Activated T-helper 1 cell treated with anti-CD3 and anti-CD28 coated beads, Interleukin-2, amount 50 U/mL, for 16 hours (primary cell): Measurements from ENCODE around the gene HTN1.
"Not testable (repeated sequence)": the region's sequence is repeated elsewhere in the genome, so short reads cannot be mapped to it uniquely, and the experiment has no call there.

Source experiments
- DNase-seq, 2 donors: peaks; one replicate each; pipeline ENCODE4 v3.0.0-alpha.2; 2020; ENCODE audit warnings: low read depth in 1 of 2, low spot score in 1 of 2

Gene HTN1

DNA sequence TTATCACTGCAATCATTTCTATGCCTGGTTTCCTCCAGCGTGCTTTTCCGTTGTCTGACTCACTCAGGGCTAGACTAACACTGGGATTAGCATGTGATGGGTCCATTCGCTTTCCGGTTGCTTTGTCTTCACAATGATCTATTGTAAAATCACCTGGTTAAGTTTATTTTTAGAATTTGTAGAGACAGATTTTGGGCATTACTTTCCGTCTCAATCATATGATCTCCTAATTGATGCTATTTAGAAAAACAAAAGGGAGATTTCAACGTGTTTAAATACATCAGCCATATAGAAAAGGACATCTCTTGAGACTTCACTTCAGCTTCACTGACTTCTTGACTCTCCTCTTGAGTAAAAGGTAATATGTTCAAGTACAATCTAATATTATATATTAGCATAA lies at the start of gene HTN1:
Gene HTN1, plus strand, starts transcription at position 301 of the 400 bp plus-strand sequence. CDS start 2,639 bp downstream, outside the sequence.
- DNase-seq, result not testable (repeated sequence)

DNA sequence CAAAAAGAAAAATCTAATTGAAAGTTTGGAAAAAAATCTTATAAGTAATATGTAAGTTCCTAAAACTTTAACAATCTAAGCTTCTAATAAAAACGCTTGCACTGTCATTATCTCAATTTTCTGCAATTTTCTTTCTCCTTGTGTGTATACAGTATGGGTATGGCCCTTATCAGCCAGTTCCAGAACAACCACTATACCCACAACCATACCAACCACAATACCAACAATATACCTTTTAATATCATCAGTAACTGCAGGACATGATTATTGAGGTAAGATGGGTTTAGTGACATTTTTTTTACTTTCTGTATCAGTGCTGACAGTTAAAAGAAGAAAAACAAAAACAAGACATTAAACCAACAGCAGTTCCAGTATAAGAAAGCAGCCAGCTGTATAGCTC lies 49.5 kb upstream of the HTN1 start:
- DNase-seq, result no peak

DNA sequence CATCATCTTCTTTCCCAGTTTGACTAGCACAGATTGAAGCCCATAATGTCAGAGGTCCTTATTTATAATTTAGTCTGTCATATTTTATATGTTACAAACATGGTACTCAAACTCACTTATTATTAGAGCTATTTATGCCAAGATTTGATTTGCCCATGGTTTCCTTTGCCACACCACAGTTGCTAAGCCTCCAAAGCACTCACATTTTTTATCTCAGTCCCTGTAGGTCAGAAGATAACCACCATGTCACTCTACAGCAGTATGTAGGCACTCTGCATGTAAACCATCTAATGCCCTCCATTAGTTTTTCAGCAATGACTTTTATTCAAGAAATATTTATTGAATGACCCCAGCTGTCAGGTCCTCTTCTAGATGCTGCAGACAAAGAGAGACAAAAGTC lies 47.7 kb upstream of the HTN1 start:
- DNase-seq, result no peak

DNA sequence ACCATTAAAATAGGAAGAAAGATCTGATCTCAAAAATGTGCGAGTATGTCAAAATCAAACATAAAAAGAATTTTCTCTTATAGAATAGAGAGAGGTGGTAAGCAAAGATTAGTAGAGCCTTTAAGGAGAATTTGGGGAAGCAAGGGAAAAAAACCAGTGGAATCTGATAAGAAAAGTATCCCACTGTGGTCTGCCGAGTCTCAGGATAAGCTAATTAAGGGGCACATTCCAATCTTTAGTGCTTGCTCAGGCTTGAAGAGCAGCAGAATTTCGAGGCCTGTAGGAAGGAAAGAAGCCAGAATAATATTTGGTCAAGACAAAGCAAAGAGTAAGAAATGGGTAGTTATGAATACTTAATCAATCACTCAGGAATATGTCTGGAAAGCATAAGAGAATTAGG lies 41.5 kb upstream of the HTN1 start:
- DNase-seq, result no peak

DNA sequence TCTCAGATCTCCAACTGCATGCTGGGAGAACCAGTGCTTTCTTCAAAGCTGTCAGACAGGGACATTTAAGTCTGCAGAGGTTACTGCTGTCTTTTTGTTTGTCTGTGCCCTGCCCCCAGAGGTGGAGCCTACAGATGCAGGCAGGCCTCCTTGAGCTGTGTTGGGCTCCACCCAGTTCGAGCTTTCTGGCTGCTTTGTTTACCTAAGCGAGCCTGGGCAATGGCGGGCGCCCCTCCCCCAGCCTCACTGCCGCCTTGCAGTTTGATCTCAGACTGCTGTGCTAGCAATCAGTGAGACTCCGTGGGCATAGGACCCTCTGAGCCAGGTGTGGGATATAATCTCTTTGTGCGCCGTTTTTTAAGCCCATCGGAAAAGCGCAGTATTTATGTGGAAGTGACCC lies 31.2 kb upstream of the HTN1 start:
- DNase-seq, result not testable (repeated sequence)

DNA sequence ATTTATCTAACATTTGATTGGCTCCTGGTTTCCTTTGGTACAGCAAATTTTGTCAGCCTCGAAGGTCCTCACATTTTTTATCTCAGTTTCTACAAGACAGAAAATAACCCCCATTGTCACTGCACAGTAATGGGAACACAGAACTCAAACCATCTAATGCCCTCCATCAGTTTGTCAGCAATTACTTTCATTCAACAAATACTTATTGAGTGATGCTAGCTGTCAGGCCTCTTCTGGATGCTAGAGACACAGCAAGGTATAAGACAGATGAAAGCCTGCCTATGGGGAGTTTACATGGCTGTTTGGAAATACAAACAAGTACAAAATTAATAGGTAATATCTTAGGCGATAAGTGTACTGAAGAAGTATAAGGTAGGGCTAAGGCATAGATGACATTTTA lies 27.0 kb upstream of the HTN1 start:
- DNase-seq, result no peak

DNA sequence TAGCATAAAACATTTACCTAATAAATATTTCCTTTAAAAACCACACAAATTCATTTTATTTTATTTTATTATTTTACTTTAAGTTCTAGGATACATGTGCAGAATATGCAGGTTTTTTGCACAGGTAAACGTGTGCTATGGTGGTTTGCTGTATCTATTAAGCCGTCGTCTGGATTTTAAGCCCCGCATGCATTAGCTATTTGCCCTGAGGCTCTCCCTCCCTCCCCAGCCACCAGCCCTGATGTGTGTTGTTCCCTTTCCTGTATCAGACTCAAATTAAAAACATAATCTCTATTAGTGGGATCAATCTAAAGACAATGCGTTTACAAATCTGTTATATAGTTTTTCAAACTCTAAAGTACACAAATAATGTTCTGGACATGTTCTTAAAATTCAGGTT lies 23.2 kb upstream of the HTN1 start:
- no peak for DNase-seq

DNA sequence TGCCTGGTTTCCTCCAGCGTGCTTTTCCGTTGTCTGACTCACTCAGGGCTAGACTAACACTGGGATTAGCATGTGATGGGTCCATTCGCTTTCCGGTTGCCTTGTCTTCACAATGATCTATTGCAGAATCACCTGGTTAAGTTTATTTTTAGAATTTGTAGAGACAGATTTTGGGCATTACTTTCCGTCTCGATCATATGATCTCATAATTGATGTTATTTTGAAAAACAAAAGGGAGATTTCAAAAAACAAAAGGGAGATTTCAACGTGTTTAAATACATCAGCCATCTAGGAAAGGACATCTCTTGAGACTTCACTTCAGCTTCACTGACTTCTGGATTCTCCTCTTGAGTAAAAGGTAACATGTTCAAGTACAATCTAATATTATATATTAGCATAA lies 22.1 kb upstream of the HTN1 start, which contains the start of gene HTN3:
Gene HTN3, plus strand, starts transcription at position 301 of the 400 bp plus-strand sequence. CDS start 2,282 bp downstream, outside the sequence.
- not testable (repeated sequence) for DNase-seq

DNA sequence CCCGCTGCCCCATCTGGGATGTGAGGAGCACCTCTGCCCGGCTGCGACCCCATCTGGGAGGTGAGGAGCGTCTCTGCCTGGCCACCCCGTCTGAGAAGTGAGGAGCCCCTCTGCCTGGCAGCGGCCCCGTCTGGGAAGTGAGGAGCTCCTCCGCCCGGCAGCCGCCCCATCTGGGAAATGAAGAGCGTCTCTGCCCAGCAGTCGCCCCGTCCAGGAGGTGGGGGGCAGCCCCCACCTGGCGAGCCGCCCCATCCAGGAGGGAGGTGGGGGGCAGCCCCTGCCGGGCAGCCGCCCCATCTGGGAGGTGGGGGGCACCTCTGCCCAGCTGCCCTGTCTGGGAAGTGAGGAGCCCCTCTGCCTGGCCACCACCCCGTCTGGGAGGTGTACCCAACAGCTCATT lies 12.7 kb upstream of the HTN1 start:
- DNase-seq, result not testable (repeated sequence)

DNA sequence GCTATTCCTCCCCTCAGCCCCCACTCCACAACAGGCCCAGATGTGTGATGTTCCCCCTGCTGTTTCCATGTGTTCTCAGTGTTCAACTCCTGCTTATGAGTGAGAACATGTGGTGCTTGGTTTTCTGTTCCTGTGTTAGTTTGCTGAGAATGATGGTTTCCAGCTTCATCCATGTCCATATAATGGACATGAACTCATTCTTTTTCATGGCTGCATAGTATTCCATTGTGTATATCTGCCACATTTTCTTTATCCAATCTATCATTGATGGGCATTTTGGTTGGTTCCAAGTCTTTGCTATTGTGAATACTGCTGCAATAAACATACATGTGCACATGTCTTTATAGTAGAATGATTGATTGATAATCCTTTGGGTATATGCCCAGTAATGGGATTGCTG lies 10.3 kb upstream of the HTN1 start:
- not testable (repeated sequence) for DNase-seq

DNA sequence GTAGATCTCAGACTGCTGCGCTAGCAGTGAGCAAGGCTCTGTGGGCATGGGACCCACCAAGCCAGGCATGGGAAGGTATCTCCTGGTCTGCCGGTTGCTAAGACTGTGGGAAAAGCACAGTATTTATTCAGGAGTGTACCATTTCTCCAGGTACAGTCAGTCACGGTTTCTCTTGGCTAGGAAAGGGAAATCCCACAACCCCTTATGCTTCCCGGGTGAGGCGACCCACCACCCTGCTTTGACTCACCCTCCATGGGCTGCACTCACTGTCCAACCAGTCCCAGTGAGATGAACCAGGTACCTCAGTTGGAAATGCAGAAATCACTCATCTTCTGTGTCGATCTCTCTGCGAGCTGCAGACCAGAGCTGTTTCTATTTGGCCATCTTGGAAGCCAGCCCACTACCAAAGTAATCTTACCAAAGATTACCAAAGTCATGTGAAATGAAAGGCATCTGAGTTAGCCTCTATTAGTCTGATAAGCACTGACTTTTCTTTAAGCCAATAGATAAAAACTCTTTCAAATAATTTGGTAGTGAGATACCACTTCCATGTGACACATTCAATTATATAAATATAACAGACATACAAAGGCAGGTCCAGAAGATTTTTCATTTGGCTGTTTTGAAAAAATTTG lies 8.5 kb upstream of the HTN1 start:
- no peak for DNase-seq

DNA sequence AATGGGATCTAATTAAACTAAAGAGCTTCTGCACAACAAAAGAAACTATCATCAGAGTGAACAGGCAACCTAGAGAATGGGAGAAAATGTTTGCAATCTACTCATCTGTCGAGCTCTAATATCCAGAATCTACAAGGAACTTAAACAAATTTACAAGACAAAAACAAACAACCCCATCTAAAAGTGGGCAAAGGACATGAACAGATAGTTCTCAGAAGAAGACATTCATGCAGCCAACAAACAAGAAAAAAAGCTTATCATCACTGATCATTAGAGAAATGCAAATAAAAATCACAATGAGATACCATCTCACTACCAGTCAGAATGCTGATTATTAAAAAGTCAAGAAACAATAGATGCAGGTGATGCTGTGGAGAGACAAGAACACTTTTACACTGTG lies 6.3 kb downstream of the HTN1 start:
- DNase-seq, result not testable (repeated sequence)

DNA sequence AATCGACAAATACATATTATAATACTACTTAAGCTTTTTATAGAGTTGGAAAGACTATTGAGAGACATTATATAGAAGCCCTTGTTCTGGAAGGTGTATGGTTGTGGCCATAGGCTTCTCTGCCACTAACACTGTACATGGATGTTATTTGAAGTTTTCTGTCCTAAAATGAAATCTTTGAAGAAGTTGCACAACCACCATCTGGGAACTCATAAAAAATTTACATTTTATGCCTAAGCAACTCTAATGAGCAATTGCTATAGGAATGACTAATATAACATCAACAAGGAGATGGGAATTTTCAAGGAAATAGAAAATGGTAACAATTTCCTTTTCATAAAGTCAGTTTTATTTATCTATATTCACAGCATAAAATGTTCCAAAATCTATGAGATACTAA lies 7.4 kb downstream of the HTN1 start:
- no peak for DNase-seq

DNA sequence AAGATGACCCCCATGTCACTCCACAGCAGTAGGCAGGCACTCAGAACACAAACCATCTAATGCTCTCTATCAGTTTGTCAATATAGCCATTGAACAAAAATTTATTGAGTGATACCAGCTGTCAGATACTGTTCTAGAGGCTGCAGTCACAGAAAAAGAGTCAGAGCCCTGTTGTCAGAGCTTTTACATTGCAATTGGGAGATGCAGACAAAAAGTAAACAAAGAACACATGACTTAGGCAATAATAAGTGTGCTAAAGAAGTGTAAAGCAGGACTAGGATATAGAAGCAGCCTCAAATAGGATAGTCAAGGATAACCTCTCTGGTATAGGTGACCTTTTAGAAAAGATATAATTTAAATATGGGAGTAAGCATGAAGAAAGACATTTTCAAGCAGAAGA lies 8.9 kb downstream of the HTN1 start:
- DNase-seq, result no peak

DNA sequence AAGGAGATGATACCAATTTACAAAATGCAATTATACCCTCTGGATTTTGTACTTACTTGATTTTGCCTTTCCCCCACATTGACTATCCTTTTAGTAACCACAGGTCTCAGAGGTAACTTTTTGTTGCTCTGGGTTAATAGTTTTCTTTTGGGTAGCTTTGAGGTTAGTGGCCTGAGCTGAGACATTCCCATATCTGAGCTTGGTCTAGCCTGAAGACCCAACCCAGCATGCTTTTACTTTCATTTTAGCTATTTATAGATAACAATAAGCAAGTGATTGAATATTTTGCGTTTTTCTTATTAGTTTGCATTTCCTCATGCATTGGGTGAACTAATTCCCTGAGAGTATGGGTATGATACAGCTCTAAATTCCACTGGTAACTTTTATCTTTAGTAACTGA lies 11.8 kb downstream of the HTN1 start:
- no peak for DNase-seq

DNA sequence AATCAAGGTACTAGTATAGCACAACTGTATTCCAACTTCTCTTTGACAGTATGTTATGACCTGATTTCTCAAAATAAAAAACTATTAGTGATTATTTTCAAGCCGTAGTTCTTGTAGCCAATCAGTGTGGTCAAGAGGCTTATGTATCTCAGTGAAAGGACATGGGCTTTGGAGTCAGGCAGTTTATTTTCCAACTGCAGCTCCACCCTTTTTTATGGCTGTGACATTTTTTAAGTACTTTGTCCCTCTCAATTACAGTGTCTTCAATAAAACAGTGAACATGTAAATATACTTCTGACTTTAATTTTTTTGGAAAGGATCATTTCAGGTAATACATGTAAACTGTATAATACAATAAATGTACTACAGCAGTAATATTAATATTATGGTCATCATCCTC lies 30.0 kb downstream of the HTN1 start:
- DNase-seq, result no peak

DNA sequence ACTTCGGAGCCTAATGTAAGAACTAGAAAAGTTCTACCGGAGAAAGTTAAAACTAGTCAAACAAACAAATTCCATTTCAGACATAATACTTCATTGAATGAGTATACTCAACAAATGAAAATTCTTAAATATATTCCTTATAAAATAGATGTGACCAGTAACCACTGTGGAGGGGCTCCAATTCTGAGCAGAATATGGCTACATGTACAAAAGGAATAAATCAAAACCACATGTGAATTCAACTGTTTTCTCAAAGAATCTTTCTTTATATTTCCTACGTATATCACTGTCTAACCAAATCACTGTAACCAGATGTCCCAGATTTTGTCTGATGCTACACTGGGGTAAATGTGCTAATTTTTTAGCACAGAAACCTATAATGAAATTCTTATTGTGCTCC lies 49.0 kb downstream of the HTN1 start:
- DNase-seq, result no peak
